ENCODE data around the gene SLC8A2.

The SLC8A2 gene

DNA sequence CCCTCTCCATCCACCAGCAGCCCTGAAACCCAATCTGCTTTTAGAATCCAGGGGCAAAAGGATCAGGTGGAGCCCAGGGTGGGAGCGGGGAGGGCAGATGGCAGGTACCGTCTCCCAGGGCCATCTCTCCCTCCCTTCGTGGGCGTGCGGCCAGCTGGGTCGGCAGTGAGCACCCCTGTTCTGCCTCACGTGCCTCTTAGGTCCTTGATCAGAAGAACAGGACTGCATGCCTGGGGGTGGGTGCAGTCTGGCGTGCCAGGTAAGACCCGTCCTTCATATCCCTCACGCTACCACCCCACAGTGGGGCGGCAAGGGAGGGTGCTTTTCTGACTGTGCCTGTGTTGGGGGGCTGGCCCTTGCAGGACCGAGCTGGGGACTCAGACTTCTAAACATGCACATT lies 2.0 kb downstream of the SLC8A2 start:
- TF ChIP-seq CTCF (IDR thresholded peaks at IDR 0.05; ENCODE audit: borderline replicate concordance, insufficient read depth, low read depth, low read length) = no peak
- no peak overlapping the region for H3K4me3 ChIP-seq (ENCODE audit: low read depth, low read length)

DNA sequence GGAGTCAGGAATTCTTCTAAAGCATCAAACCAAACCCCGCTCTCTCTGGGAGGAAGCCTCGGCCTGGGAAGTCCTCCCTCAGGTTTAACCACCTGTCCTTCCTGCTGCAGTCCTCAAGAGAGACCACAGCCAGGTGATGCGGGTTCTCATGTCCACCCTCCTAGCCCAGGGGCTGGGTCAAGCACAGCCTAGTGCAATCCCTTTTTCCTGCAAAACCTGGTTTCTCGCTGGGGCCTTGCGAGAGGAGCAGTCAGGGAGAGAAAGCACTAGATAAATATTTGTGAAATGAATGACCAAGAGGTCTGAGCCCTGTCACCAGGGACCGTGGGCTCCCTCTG lies 2.4 kb downstream of the SLC8A2 start:
- H3K4me3 ChIP-seq (ENCODE audit: low read depth, low read length) = no peak overlapping the region
- TF ChIP-seq CTCF (IDR thresholded peaks at IDR 0.05; ENCODE audit: borderline replicate concordance, insufficient read depth, low read depth, low read length) = no peak

DNA sequence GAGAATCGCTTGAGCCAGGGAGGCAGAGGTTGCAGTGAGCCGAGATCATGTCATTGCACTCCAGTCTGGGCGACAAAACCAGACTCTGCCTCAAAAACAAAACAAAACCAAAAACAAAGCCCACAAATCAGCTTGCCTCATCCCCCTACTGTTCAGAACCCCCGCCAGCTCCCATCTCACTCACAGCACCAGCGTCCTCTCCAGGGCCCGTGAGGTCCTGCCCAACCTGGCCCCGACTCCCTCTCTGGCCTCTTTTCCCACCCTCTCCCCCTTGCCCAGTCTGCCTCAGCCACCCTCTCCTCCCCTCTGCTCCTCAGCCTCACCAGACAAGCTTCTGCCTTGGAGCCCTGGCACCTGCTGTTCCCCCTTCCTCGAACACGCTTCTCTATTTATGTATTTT lies 3.8 kb downstream of the SLC8A2 start:
- no peak overlapping the region for H3K4me3 ChIP-seq (ENCODE audit: low read depth, low read length)
- no peak for TF ChIP-seq CTCF (IDR thresholded peaks at IDR 0.05; ENCODE audit: borderline replicate concordance, insufficient read depth, low read depth, low read length)

DNA sequence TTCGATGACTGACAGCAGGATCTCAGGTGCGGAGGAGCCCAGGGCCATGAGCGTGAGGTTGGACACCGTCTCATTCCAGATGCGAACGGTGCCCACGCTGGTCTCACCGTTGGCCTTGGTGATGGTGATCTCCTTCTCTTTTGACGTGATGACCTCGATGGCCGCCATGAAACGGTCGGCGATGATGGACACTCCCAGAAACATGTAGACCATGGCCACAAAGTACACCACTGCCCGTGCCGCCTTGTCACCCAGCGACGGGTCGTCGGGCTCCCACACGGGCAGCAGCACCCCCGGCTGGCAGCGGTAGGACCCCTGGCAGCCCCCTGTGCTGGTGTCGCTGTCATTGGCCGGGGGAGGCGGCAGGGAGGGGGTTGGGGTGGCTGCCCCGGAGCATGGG lies 5.7 kb downstream of the SLC8A2 start:
- no peak overlapping the region for H3K4me3 ChIP-seq (ENCODE audit: low read depth, low read length)
- TF ChIP-seq CTCF (IDR thresholded peaks at IDR 0.05; ENCODE audit: borderline replicate concordance, insufficient read depth, low read depth, low read length) = no peak

GRCh38 chr19:47464675-47465419 lies 6.8 kb downstream of the SLC8A2 start:
- TF ChIP-seq CTCF (IDR thresholded peaks at IDR 0.05; ENCODE audit: borderline replicate concordance, insufficient read depth, low read depth, low read length) = no peak
- H3K4me3 ChIP-seq (ENCODE audit: low read depth, low read length) = no peak overlapping the region

GRCh38 chr19:47461876-47462275 lies 9.8 kb downstream of the SLC8A2 start:
- no peak overlapping the region for H3K4me3 ChIP-seq (ENCODE audit: low read depth, low read length)
- TF ChIP-seq CTCF (IDR thresholded peaks at IDR 0.05; ENCODE audit: borderline replicate concordance, insufficient read depth, low read depth, low read length) = no peak

- no peak for TF ChIP-seq CTCF (IDR thresholded peaks at IDR 0.05; ENCODE audit: borderline replicate concordance, insufficient read depth, low read depth, low read length)
- no peak overlapping the region for H3K4me3 ChIP-seq (ENCODE audit: low read depth, low read length)
Measured at GRCh38 chr19:47459477-47459876, 12.2 kb downstream of the SLC8A2 start.

All from GM12875 (cell line).